ENCODE measurements around the gene DDX20.

The DDX20 gene

DNA sequence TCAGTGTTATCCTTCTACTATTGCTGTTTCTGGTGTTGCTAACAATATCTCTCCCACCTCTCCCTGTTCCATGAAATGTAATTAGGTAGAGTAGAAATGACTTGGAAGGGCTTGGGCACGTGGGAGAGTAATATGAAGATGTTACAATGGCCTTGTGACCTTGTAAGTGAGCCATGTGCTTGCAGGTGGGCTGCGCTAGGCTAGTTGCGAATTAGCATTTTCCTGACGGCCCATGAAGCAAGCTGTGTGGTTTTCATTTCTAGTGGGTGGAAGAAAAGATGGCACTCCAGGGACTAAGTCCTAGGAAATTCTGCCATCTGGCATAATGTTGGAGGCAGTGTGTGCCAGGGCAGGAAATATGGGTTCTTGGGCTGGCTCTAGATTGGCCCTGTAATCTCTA is 7.8 kb upstream of the DDX20 start:
- ChIA-PET CTCF (interaction anchor here (0.9 to 18.1 kb wide), 16 partner anchors 8 to 267 kb away, joined by 3 to 289 read pairs (median 6); partner anchors contain the start of genes ADORA3, DDX20, INKA2 and TMIGD3), POLR2A (interaction anchor here (0.9 kb wide), 1 partner anchor 9 kb away, joined by 3 read pairs; the partner anchor contains the start of gene INKA2)
- TF ChIP-seq, protein P1, sequence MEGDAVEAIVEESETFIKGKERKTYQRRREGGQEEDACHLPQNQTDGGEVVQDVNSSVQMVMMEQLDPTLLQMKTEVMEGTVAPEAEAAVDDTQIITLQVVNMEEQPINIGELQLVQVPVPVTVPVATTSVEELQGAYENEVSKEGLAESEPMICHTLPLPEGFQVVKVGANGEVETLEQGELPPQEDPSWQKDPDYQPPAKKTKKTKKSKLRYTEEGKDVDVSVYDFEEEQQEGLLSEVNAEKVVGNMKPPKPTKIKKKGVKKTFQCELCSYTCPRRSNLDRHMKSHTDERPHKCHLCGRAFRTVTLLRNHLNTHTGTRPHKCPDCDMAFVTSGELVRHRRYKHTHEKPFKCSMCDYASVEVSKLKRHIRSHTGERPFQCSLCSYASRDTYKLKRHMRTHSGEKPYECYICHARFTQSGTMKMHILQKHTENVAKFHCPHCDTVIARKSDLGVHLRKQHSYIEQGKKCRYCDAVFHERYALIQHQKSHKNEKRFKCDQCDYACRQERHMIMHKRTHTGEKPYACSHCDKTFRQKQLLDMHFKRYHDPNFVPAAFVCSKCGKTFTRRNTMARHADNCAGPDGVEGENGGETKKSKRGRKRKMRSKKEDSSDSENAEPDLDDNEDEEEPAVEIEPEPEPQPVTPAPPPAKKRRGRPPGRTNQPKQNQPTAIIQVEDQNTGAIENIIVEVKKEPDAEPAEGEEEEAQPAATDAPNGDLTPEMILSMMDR (IDR thresholded peaks at IDR 0.05; ENCODE audit: insufficient read depth, low read length, missing control alignments), result no peak
- no peak for DNase-seq (ENCODE audit: low read depth, low spot score)
- no peak overlapping the region for H3K4me3 ChIP-seq (ENCODE audit: low read depth, low read length)

DNA sequence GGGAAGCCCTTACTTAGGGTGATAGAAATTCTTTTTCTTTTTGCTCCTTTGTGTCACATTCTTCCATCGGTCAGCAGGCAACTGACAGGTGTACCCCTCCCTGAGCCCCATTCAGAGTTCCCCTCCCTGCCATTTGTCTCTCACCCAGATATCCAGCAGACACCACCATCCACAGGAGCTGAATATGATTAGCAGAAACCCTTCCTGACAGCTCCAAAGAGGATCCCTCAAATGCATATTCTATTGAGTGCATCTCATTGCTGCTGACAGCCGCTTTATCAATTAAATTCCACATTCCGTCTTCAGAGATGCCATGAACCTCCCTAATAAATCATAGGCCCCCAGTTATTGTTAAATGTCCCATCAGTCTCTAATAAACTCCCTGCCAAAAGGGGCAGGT is 6.1 kb upstream of the DDX20 start:
- H3K4me3 ChIP-seq (ENCODE audit: low read depth, low read length), result no peak overlapping the region
- CTCF ChIA-PET, result interaction anchor here (0.7 to 18.1 kb wide), 9 partner anchors 6 to 269 kb away, joined by 3 to 289 read pairs (median 7); partner anchors contain the start of genes DDX20 and INKA2
- POLR2A ChIA-PET, result no interaction called here
- no peak for DNase-seq (ENCODE audit: low read depth, low spot score)
- TF ChIP-seq, protein P1 (IDR thresholded peaks at IDR 0.05; ENCODE audit: insufficient read depth, low read length, missing control alignments), result no peak

DNA sequence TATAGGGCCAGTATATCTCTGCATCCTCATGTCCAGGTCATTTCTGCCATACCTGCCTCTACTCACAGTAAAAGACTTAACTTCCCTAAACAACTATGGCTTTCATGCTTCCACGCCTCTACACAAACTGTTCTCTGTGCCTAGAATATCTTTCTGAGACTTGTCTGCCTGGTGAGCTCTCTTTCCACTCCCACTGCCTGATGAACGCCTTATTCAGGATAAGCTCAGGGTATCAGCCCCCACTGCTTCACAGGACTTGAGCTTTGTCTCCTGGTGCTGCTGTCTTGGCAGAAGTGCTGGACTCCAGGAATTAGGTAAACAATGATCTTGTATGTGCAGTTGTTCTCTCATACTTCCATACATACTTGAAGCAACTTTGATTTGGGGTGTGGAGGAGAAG is 4.8 kb upstream of the DDX20 start:
- ChIA-PET POLR2A (no interaction called here), CTCF (interaction anchor here (1.1 to 18.1 kb wide), 8 partner anchors 10 to 270 kb away, joined by 4 to 289 read pairs (median 6); partner anchors contain the start of gene INKA2)
- TF ChIP-seq, protein P1 (IDR thresholded peaks at IDR 0.05; ENCODE audit: insufficient read depth, low read length, missing control alignments), result no peak
- DNase-seq (ENCODE audit: low read depth, low spot score), result no peak
- H3K4me3 ChIP-seq (ENCODE audit: low read depth, low read length), result no peak overlapping the region

DNA sequence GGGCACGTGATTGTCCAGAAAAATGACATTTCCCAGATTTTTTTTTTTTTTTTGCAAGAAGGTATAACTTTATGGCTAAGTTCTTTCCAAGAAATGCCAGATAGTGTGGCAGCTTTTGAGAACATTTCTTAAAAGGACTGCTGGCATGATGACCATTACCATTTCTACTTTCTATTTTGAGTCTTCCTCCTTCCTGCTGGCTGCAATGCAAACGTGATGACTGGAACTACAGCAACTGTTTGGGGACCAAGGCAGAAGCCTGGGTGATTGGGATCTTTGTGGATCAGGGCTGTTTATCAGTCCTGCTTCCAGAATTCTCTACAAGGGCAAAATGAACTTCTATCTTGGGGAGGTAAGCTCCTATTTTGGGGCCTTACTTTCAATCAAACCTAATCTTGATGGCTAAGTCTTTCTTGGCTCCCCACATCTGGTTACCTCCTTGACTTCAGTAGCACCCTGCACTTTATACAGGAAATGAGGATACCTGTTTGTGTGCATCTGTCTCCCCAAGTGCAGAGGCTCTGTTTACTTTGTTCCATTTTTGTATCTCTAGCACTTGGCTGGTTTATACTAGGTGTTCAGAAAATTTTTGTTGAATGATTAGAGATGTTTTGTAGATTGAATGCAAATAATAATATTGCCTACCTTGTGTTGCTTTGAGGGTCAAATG is 3.7 kb upstream of the DDX20 start:
- no peak overlapping the region for H3K4me3 ChIP-seq (ENCODE audit: low read depth, low read length)
- POLR2A ChIA-PET, result no interaction called here
- DNase-seq (ENCODE audit: low read depth, low spot score), result no peak
- CTCF ChIA-PET, result interaction anchor here (1.1 to 18.1 kb wide), 6 partner anchors 16 to 271 kb away, joined by 4 to 289 read pairs (median 44); partner anchors contain the start of gene INKA2
- TF ChIP-seq, protein P1 (IDR thresholded peaks at IDR 0.05; ENCODE audit: insufficient read depth, low read length, missing control alignments), result no peak

DNA sequence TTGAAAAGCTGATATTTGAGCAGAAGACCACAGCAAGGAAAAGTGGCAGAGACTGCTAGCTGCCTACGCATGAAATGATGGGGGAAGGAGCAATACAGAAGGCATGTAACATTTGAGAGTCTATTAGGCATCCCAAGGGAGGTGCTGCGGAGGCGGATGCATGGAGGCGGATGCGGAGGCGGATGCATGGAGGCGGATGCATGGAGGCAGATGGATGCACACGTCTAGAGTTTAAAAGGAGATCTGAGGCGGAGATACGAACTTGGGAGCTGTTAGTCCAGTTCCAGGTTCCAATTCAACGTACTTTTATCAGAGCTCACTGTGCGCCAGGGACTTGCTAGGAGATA is 744 bp upstream of the DDX20 start:
- ChIA-PET POLR2A (interaction anchor here (0.6 to 2.1 kb wide), 5 partner anchors 15 to 247 kb away, joined by 3 to 8 read pairs (median 3); partner anchors contain the start of gene INKA2), CTCF (interaction anchor here (0.7 to 18.1 kb wide), 21 partner anchors 11 to 315 kb away, joined by 3 to 289 read pairs (median 4); partner anchors contain the start of gene INKA2)
- TF ChIP-seq, protein P1 (IDR thresholded peaks at IDR 0.05; ENCODE audit: insufficient read depth, low read length, missing control alignments), result no peak
- H3K4me3 ChIP-seq (ENCODE audit: low read depth, low read length), result peak overlapping the region; percentile 91
- DNase-seq (ENCODE audit: low read depth, low spot score), result no peak

DNA sequence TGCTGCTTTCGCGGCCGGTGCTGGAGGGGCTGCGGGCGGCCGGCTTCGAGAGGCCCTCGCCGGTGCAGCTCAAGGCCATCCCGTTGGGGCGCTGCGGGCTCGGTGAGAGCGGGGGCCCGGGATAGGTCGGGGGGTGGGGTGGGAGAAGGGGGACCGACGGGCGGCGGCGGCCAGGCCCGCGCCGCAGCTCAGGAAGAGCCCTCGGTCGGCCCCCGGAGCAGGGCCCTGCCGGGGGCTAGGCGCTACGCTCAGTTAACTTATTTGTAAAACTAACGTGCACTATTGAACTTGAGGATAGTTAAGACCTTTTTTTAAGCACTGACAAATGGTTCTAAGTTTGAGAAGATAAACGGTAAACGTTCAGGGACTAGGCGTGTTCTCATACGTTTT is 418 bp downstream of the DDX20 start:
- TF ChIP-seq, protein P1 (IDR thresholded peaks at IDR 0.05; ENCODE audit: insufficient read depth, low read length, missing control alignments), result no peak
- ChIA-PET CTCF (interaction anchor here (1.0 to 18.1 kb wide), 10 partner anchors 11 to 275 kb away, joined by 3 to 289 read pairs (median 10); partner anchors contain the start of gene INKA2), POLR2A (interaction anchor here (2.1 kb wide), 1 partner anchor 248 kb away, joined by 8 read pairs; no protein-coding TSS in a partner anchor)
- no peak for DNase-seq (ENCODE audit: low read depth, low spot score)
- peak overlapping the region; percentile 91 for H3K4me3 ChIP-seq (ENCODE audit: low read depth, low read length)

Data from AG04449 (cell line).